Measurements from ENCODE around the gene CDX1.

The CDX1 gene

GRCh38 chr5:150146235-150146634 lies 20.3 kb upstream of the CDX1 start:
- H3K27me3 ChIP-seq (ENCODE audit: low read depth), result no peaks in the 10 kb centered on the region
- H3K4me1 ChIP-seq, result no peaks in the 10 kb centered on the region
- H3K36me3 ChIP-seq (replicated peaks), result no peaks in the 10 kb centered on the region
- in situ Hi-C loops (cut with MboI; ENCODE audit: low sequenced_read_pairs), result no loop called here
- no peak overlapping the region for H3K4me3 ChIP-seq
- H3K9me3 ChIP-seq, result no peaks in the 10 kb centered on the region
- DNase-seq (ENCODE audit: low spot score in 2 of 2), result no peak

- in situ Hi-C loops (cut with MboI; ENCODE audit: low sequenced_read_pairs), result no loop called here
- Histone ChIP-seq H3K9me3 (no peaks in the 10 kb centered on the region), H3K36me3 (replicated peaks) (no peaks in the 10 kb centered on the region), H3K27me3 (ENCODE audit: low read depth) (no peaks in the 10 kb centered on the region), H3K4me3 (no peak overlapping the region), H3K4me1 (no peaks in the 10 kb centered on the region)
- no peak for DNase-seq (ENCODE audit: low spot score in 2 of 2)
Measured at GRCh38 chr5:150146862-150147601, 19.5 kb upstream of the CDX1 start.

- no peak for DNase-seq (ENCODE audit: low spot score in 2 of 2)
- in situ Hi-C loops (cut with MboI; ENCODE audit: low sequenced_read_pairs), result no loop called here
- no peaks in the 10 kb centered on the region for H3K9me3 ChIP-seq
- H3K36me3 ChIP-seq (replicated peaks), result no peaks in the 10 kb centered on the region
- H3K27me3 ChIP-seq (ENCODE audit: low read depth), result no peaks in the 10 kb centered on the region
- H3K4me1 ChIP-seq, result no peaks in the 10 kb centered on the region
- H3K4me3 ChIP-seq, result no peak overlapping the region
Measured at GRCh38 chr5:150147670-150148069, 18.9 kb upstream of the CDX1 start.

GRCh38 chr5:150148117-150148927 lies 18.3 kb upstream of the CDX1 start:
- Histone ChIP-seq H3K4me3 (no peak overlapping the region), H3K9me3 (no peaks in the 10 kb centered on the region), H3K36me3 (replicated peaks) (no peaks in the 10 kb centered on the region), H3K4me1 (no peaks in the 10 kb centered on the region), H3K27me3 (ENCODE audit: low read depth) (no peaks in the 10 kb centered on the region)
- no peak for DNase-seq (ENCODE audit: low spot score in 2 of 2)
- in situ Hi-C loops (cut with MboI; ENCODE audit: low sequenced_read_pairs), result no loop called here

GRCh38 chr5:150149618-150150017 lies 17.0 kb upstream of the CDX1 start:
- H3K4me1 ChIP-seq, result peaks cover 3% of the 10 kb centered on the region
- in situ Hi-C loops (cut with MboI; ENCODE audit: low sequenced_read_pairs), result loop anchor here (10.0 kb wide), 1 partner anchor 285 kb away; no protein-coding TSS in a partner anchor
- H3K27me3 ChIP-seq (ENCODE audit: low read depth), result no peaks in the 10 kb centered on the region
- no peaks in the 10 kb centered on the region for H3K9me3 ChIP-seq
- H3K4me3 ChIP-seq, result no peak overlapping the region
- no peak for DNase-seq (ENCODE audit: low spot score in 2 of 2)
- H3K36me3 ChIP-seq (replicated peaks), result no peaks in the 10 kb centered on the region

- H3K27me3 ChIP-seq (ENCODE audit: low read depth), result no peaks in the 10 kb centered on the region
- no peaks in the 10 kb centered on the region for H3K36me3 ChIP-seq (replicated peaks)
- no peak for DNase-seq (ENCODE audit: low spot score in 2 of 2)
- no peaks in the 10 kb centered on the region for H3K9me3 ChIP-seq
- in situ Hi-C loops (cut with MboI; ENCODE audit: low sequenced_read_pairs), result loop anchor here (10.0 kb wide), 1 partner anchor 282 kb away; no protein-coding TSS in a partner anchor
- H3K4me3 ChIP-seq, result no peak overlapping the region
- peaks cover 7% of the 10 kb centered on the region for H3K4me1 ChIP-seq
Measured at GRCh38 chr5:150152636-150153462, 13.7 kb upstream of the CDX1 start.

GRCh38 chr5:150153483-150153882 lies 13.1 kb upstream of the CDX1 start:
- no peak for DNase-seq (ENCODE audit: low spot score in 2 of 2)
- Histone ChIP-seq H3K27me3 (ENCODE audit: low read depth) (no peaks in the 10 kb centered on the region), H3K36me3 (replicated peaks) (no peaks in the 10 kb centered on the region), H3K9me3 (no peaks in the 10 kb centered on the region), H3K4me1 (peaks cover 7% of the 10 kb centered on the region), H3K4me3 (no peak overlapping the region)
- in situ Hi-C loops (cut with MboI; ENCODE audit: low sequenced_read_pairs), result loop anchor here (10.0 kb wide), 1 partner anchor 281 kb away; no protein-coding TSS in a partner anchor

GRCh38 chr5:150153957-150154617 lies 12.5 kb upstream of the CDX1 start:
- Histone ChIP-seq H3K4me1 (peaks cover 7% of the 10 kb centered on the region), H3K36me3 (replicated peaks) (no peaks in the 10 kb centered on the region), H3K4me3 (no peak overlapping the region), H3K9me3 (no peaks in the 10 kb centered on the region), H3K27me3 (ENCODE audit: low read depth) (no peaks in the 10 kb centered on the region)
- peak in 1 of 2 experiments; percentile 30 for DNase-seq (ENCODE audit: low spot score in 2 of 2)
- in situ Hi-C loops (cut with MboI; ENCODE audit: low sequenced_read_pairs), result loop anchor here (10.0 kb wide), 1 partner anchor 281 kb away; no protein-coding TSS in a partner anchor

GRCh38 chr5:150154618-150155128 lies 11.9 kb upstream of the CDX1 start:
- no peak overlapping the region for H3K4me3 ChIP-seq
- in situ Hi-C loops (cut with MboI; ENCODE audit: low sequenced_read_pairs), result loop anchor here (10.0 kb wide), 1 partner anchor 280 kb away; no protein-coding TSS in a partner anchor
- no peaks in the 10 kb centered on the region for H3K27me3 ChIP-seq (ENCODE audit: low read depth)
- DNase-seq (ENCODE audit: low spot score in 2 of 2), result peak; percentile 39 to 56
- peaks cover 7% of the 10 kb centered on the region for H3K4me1 ChIP-seq
- no peaks in the 10 kb centered on the region for H3K9me3 ChIP-seq
- no peaks in the 10 kb centered on the region for H3K36me3 ChIP-seq (replicated peaks)

GRCh38 chr5:150155258-150156026 lies 11.1 kb upstream of the CDX1 start, which contains the start of gene PDGFRB:
TSS of gene PDGFRB (minus strand) at chr5:150155845. CDS start at chr5:150137047, 18,798 bp downstream.
- in situ Hi-C loops (cut with MboI; ENCODE audit: low sequenced_read_pairs), result loop anchor here (10.0 kb wide), 1 partner anchor 279 kb away; no protein-coding TSS in a partner anchor
- no peaks in the 10 kb centered on the region for H3K36me3 ChIP-seq (replicated peaks)
- peaks cover 7% of the 10 kb centered on the region for H3K4me1 ChIP-seq
- no peaks in the 10 kb centered on the region for H3K9me3 ChIP-seq
- no peaks in the 10 kb centered on the region for H3K27me3 ChIP-seq (ENCODE audit: low read depth)
- peak in 1 of 2 experiments; percentile 38 for DNase-seq (ENCODE audit: low spot score in 2 of 2)
- H3K4me3 ChIP-seq, result no peak within 1 kb of the TSS

GRCh38 chr5:150156027-150156368 lies 10.6 kb upstream of the CDX1 start:
- Histone ChIP-seq H3K4me3 (no peak overlapping the region), H3K4me1 (peaks cover 7% of the 10 kb centered on the region), H3K36me3 (replicated peaks) (no peaks in the 10 kb centered on the region), H3K9me3 (no peaks in the 10 kb centered on the region), H3K27me3 (ENCODE audit: low read depth) (no peaks in the 10 kb centered on the region)
- in situ Hi-C loops (cut with MboI; ENCODE audit: low sequenced_read_pairs), result loop anchor here (10.0 kb wide), 1 partner anchor 279 kb away; no protein-coding TSS in a partner anchor
- no peak for DNase-seq (ENCODE audit: low spot score in 2 of 2)

- Histone ChIP-seq H3K4me1 (peaks cover 7% of the 10 kb centered on the region), H3K4me3 (no peak overlapping the region), H3K36me3 (replicated peaks) (no peaks in the 10 kb centered on the region), H3K27me3 (ENCODE audit: low read depth) (no peaks in the 10 kb centered on the region), H3K9me3 (no peaks in the 10 kb centered on the region)
- in situ Hi-C loops (cut with MboI; ENCODE audit: low sequenced_read_pairs), result loop anchor here (10.0 kb wide), 1 partner anchor 278 kb away; no protein-coding TSS in a partner anchor
- DNase-seq (ENCODE audit: low spot score in 2 of 2), result no peak
Measured at GRCh38 chr5:150156540-150156939, 10.0 kb upstream of the CDX1 start.

Data from HAP-1 (cell line).